ENCODE measurements around the gene FKBP1B. TPM values are rescaled to one million over a fixed set of nuclear protein-coding genes. Genes with fewer than 3 reads are reported as not detected.
"Not testable (repeated sequence)": the region's sequence is repeated elsewhere in the genome, so short reads cannot be mapped to it uniquely, and the experiment has no call there.

FKBP1B gene
- total and polyA plus RNA-seq, 7 donors, result 0.46 to 2.7 (median 1.3) TPM

DNA sequence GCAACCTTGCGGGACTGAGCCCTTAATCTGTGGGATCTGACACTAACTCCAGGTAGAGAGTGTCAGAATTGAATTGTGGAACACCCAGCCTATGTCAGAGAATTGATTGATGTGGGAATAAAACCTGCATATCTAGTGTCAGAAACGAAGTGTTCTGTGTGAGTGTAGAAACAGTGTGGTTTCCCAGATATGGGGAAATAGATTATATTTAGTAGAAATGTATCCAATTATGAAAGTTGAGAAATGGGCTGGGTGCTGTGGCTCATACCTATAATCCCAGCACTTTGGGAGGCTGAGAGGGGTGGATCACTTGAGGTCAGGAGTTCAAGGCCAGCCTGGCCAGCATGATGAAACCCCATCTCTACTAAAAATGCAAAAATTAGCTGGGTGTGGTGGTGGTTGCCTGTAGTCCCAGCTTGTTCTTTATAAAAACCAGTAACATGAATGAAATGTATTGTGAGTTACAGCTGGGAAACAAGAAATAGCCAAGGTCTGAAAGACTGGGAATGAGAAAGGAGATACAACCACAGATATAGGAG is 39.3 kb downstream of the FKBP1B start:
- TF ChIP-seq, protein P1, sequence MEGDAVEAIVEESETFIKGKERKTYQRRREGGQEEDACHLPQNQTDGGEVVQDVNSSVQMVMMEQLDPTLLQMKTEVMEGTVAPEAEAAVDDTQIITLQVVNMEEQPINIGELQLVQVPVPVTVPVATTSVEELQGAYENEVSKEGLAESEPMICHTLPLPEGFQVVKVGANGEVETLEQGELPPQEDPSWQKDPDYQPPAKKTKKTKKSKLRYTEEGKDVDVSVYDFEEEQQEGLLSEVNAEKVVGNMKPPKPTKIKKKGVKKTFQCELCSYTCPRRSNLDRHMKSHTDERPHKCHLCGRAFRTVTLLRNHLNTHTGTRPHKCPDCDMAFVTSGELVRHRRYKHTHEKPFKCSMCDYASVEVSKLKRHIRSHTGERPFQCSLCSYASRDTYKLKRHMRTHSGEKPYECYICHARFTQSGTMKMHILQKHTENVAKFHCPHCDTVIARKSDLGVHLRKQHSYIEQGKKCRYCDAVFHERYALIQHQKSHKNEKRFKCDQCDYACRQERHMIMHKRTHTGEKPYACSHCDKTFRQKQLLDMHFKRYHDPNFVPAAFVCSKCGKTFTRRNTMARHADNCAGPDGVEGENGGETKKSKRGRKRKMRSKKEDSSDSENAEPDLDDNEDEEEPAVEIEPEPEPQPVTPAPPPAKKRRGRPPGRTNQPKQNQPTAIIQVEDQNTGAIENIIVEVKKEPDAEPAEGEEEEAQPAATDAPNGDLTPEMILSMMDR (IDR thresholded peaks at IDR 0.05), result no peak
- Histone ChIP-seq H3K4me3 (no peak overlapping the region), H3K27ac (no peak overlapping the region), H3K4me1 (peaks cover 1% of the 10 kb centered on the region), H3K27me3 (ENCODE audit: insufficient read depth in 3 of 3, low read length in 2 of 3) (no peaks in the 10 kb centered on the region), H3K9me3 (no peaks in the 10 kb centered on the region), H3K36me3 (ENCODE audit: insufficient read depth in 1 of 2, low read depth in 1 of 2) (peaks cover 0 to 16% of the 10 kb centered on the region in 2 donors)
- ATAC-seq (no peak), DNase-seq (no peak)
- 70 to 88% (median 74%) methylated on average over 2 of the region's 2 CpGs for WGBS, 3 donors
- intact Hi-C loops (cut with DNase I), result no loop called here

DNA sequence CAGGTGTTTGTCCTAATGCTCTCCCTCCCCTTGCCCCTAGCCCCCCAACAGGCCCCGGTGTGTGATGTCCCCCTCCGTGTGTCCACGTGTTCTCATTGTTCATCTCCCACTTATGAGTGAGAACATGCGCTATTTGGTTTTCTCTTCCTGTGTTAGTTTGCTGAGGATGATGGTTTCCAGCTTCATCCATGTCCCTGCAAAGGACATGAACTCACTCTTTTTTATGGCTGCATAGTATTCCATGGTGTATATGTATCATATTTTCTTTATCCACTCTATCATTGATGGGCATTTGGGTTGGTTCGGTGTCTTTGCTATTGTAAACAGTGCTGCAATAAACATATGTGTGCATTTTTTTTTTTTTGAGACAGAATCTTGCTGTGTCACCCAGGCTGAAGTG is 43.7 kb downstream of the FKBP1B start:
- DNase-seq; ATAC-seq; H3K27me3 ChIP-seq (ENCODE audit: insufficient read depth in 3 of 3, low read length in 2 of 3); H3K4me3 ChIP-seq; intact Hi-C loops (cut with DNase I); H3K9me3 ChIP-seq; H3K27ac ChIP-seq; H3K4me1 ChIP-seq: not testable (repeated sequence)
- H3K36me3 ChIP-seq (ENCODE audit: insufficient read depth in 1 of 2, low read depth in 1 of 2), result peaks cover 0 to 26% of the 10 kb centered on the region in 2 donors
- 98 to 99% (median 98%) methylated on average over 5 of the region's 5 CpGs for WGBS, 3 donors

DNA sequence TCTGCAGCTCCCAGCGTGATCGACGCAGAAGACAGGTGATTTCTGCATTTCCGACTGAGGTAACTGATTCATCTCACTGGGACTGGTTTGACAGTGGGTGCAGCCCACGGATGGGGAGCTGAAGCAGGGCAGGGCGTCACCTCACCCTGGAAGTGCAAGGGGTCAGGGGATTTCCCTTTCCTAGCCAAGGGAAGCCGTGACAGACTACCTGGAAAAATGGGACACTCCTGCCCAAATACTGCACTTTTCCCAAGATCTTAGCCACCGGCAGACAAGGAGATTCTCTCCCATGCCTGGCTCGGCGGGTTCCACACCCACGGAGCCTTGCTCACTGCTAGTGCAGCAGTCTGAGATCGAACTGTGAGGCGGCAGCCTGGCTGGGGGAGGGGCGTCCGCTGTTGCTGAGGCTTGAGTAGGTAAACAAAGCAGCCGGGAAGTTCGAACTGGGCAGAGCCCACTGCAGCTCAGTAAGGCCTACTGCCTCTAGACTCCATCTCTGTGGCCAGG is 45.7 kb downstream of the FKBP1B start:
- not testable (repeated sequence) for DNase-seq; H3K27me3 ChIP-seq (ENCODE audit: insufficient read depth in 3 of 3, low read length in 2 of 3)
- peaks cover 0 to 25% of the 10 kb centered on the region in 2 donors for H3K36me3 ChIP-seq (ENCODE audit: insufficient read depth in 1 of 2, low read depth in 1 of 2)

DNA sequence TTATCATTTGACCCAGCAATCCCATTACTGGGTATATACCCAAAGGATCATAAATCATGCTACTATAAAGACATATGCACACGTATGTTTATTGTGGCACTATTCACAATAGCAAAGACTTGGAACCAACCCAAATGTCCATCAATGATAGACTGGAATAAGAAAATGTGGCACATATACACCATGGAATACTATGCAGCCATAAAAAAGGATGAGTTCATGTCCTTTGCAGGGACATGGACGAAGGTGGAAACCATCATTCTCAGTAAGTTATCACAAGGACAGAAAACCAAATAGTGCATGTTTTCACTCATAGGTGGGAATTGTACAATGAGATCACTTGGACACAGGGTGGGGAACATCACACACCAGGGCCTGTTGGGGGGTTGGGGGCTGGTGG is 51.2 kb downstream of the FKBP1B start:
- intact Hi-C loops (cut with DNase I); H3K9me3 ChIP-seq; H3K4me1 ChIP-seq; DNase-seq; ATAC-seq; H3K4me3 ChIP-seq; H3K27me3 ChIP-seq (ENCODE audit: insufficient read depth in 3 of 3, low read length in 2 of 3); H3K27ac ChIP-seq: not testable (repeated sequence)
- peaks cover 0 to 19% of the 10 kb centered on the region in 2 donors for H3K36me3 ChIP-seq (ENCODE audit: insufficient read depth in 1 of 2, low read depth in 1 of 2)
- 92 to 100% (median 92%) methylated on average over 2 of the region's 2 CpGs for WGBS, 3 donors

More for the DNA sequence above, 45.7 kb downstream of the FKBP1B start:
- 76 to 83% (median 80%) methylated on average over 17 of the region's 17 CpGs for WGBS, 3 donors
- H3K4me1 ChIP-seq; ATAC-seq; intact Hi-C loops (cut with DNase I); H3K4me3 ChIP-seq; H3K9me3 ChIP-seq; H3K27ac ChIP-seq: not testable (repeated sequence)

DNA sequence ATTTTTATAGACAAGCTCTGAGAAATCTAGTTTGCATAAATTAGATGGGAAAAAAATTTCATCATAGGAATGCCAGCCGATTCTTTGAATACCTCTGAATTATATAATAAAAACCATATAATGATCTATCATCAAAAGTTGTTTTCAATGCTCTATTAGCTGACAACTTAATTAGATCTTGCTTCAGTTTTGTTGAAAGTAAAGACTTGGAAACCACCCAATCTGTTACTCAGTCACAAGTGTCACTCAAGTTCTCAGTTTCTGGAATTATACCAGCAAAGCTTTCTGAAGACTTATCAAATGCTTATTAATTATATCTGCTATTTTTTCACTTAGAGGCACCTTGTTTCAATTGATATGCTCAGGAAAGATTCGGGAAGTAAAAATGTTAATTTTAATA is 52.5 kb downstream of the FKBP1B start:
- 73 to 92% (median 74%) methylated on average over 2 of the region's 2 CpGs for WGBS, 3 donors
- intact Hi-C loops (cut with DNase I), result no loop called here
- H3K4me3 ChIP-seq, result no peak overlapping the region
- H3K27ac ChIP-seq, result no peak overlapping the region
- TF ChIP-seq, protein P1 (IDR thresholded peaks at IDR 0.05), result no peak
- DNase-seq (no peak), ATAC-seq (no peak)
- H3K4me1 ChIP-seq, result no peaks in the 10 kb centered on the region
- no peaks in the 10 kb centered on the region for H3K27me3 ChIP-seq (ENCODE audit: insufficient read depth in 3 of 3, low read length in 2 of 3)
- no peaks in the 10 kb centered on the region for H3K9me3 ChIP-seq
- peaks cover 0 to 11% of the 10 kb centered on the region in 2 donors for H3K36me3 ChIP-seq (ENCODE audit: insufficient read depth in 1 of 2, low read depth in 1 of 2)

DNA sequence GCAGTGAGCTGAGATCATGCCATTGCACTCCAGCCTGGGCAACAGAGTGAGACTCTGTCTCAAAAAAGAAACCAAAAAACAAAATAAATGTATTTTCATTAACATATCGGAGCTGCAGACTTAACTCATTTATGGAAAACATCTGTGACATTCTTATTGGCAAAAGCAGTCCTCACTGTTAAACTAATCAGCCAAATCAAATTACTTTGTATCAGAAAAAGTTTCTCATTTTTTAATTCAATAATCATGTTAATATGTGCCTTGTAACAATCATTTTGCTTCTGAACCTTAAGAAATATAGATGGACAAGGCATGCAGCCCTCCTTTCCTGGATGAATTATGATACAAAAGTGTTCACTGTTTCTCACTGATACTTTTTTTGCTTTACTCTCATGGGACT is 53.1 kb downstream of the FKBP1B start:
- Histone ChIP-seq H3K9me3 (no peaks in the 10 kb centered on the region), H3K27ac (no peak overlapping the region), H3K4me3 (no peak overlapping the region), H3K27me3 (ENCODE audit: insufficient read depth in 3 of 3, low read length in 2 of 3) (no peaks in the 10 kb centered on the region), H3K36me3 (ENCODE audit: insufficient read depth in 1 of 2, low read depth in 1 of 2) (peaks cover 0 to 11% of the 10 kb centered on the region in 2 donors), H3K4me1 (no peaks in the 10 kb centered on the region)
- intact Hi-C loops (cut with DNase I), result no loop called here
- TF ChIP-seq, protein P1 (IDR thresholded peaks at IDR 0.05), result no peak
- no peak for DNase-seq
- ATAC-seq, result no peak
- WGBS, 3 donors, result 73 to 88% (median 82%) methylated on average over 1 of the region's 1 CpG
